ENCODE results near the gene RARA. TPM values are rescaled to one million over a fixed set of nuclear protein-coding genes. Genes with fewer than 3 reads are reported as not detected.

RARA gene
- polyA plus RNA-seq, 3 donors from 2014 or later, result 4.6 to 12.1 (median 4.6) TPM

DNA sequence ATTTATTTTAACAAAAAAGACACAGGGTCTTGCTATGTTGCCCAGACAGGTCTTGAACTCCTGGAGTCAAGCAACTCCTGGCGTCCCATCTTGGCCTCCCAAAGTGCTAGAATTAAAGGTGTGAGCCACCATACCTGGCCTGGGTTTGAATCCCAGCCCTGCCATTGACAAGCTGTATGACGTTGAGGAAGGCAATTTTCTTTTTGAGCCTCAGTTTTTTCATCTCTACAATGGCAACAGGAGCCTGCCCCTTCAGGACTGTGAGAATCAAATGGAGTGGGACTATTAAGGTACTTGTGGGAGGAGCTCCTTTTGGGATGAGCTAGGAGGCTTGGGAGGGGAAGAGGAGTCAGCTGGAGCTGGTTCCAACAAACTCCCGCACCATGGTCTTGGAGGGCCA lies 6.2 kb downstream of the RARA start:
- Mint-ChIP-seq H3K27ac (peak overlapping the region in 2 of 6 donors; percentile 34 to 74), H3K36me3 (no peaks in the 10 kb centered on the region), H3K9me3 (no peaks in the 10 kb centered on the region), H3K4me3 (no peak overlapping the region), H3K27me3 (ENCODE audit: low read depth in 3 of 3) (peaks cover 11 to 17% (median 16%) of the 10 kb centered on the region in 3 donors), H3K4me1 (peaks cover 54 to 64% of the 10 kb centered on the region in 2 donors)
- no peak for DNase-seq

DNA sequence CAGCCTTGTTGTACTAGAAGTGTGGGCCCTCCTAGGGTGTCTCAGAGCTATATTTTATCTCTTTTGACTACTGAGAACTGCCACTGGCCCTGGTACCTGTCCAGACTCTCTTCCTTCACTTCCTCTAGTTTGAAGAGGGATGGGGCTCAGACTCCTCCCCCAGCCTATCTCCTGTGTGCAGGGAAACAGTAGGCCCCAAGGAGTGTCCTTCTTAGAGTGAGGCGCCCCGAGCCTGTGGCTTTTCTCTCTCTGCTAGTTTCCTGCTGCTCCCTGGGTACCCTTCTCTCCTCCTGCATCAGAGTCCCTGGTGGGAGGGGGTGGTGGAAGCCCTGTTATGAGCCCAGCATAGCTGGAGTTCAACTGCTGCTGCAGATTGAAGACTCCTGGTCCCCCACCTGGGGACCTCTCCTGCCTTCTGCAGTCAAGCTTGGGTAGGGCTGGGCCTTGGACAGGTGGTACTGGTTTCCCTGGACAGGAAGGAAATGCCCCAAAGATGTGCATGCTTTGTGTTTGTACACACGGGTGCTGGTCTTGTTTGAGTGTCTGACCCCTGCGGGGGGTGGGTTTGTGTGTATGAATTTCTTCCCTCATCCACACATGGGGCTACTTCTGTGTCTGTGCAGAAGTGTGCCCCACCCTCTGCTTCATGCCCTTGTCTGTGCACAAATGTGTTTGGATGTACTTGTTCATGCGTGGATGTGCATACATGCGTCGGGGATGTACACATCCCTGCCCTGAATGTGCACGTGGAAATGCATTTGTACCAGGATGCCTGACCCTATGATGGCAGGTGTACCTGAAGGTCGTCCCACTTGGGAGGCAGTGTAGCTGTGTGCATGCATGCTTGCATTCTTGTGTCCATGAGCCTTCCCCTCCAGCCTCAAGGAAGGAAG lies 6.9 kb downstream of the RARA start:
- H3K4me1 Mint-ChIP-seq, result peaks cover 61 to 72% of the 10 kb centered on the region in 2 donors
- peaks cover 17 to 21% (median 18%) of the 10 kb centered on the region in 3 donors for H3K27me3 Mint-ChIP-seq (ENCODE audit: low read depth in 3 of 3)
- H3K9me3 Mint-ChIP-seq, result no peaks in the 10 kb centered on the region
- no peaks in the 10 kb centered on the region for H3K36me3 Mint-ChIP-seq
- peak overlapping the region in 4 of 6 donors; percentile 39 to 75 (median 52) for H3K27ac Mint-ChIP-seq
- DNase-seq, result no peak
- peak overlapping the region in 3 of 5 donors; percentile 18 to 40 (median 35) for H3K4me3 Mint-ChIP-seq

DNA sequence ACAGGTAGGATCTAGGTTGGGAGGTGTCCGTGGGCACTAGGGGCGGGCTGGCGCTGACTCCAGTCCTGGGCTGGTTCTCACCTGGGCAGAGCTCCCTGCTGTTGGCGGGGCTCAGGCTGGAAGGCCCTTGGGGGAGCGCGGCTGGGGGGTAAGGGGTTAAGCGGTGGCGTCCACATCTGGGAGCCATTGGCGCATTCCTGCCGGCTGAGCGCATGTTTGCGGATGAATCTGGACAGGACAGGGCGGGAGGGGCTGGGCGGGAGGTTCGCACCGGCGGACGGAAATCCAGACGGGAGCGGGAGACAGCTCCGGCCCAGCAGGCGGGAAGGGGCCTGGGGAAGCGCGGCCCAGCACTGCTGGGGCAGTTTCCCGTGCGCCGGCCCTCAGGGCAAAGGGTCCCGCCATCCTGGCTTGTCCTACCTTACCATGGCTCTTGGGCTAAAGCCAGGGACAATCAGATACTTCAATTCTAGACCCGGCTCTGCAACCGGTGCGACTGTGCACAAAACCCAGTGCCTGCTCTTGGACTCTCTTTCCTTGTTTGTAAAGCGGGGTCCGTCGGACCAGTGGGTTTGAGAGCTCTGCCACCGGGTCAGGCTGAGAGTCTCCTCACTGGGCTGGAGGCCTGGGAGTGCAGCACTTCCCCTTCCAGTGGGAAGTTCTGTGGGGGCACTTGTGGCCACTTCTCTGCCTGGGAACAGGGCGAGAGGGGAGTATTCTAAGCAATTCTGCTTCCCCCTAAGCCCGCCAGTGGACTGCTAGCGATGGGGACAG lies 7.8 kb downstream of the RARA start:
- Mint-ChIP-seq H3K27ac (peak overlapping the region in 5 of 6 donors; percentile 21 to 100 (median 100)), H3K4me1 (peaks cover 69 to 80% of the 10 kb centered on the region in 2 donors), H3K9me3 (no peaks in the 10 kb centered on the region), H3K4me3 (peak overlapping the region in 4 of 5 donors; percentile 35 to 95 (median 92)), H3K36me3 (no peaks in the 10 kb centered on the region), H3K27me3 (ENCODE audit: low read depth in 3 of 3) (peaks cover 18 to 27% (median 20%) of the 10 kb centered on the region in 3 donors)
- DNase-seq, result no peak

GRCh38 chr17:40317345-40317873 lies 8.4 kb downstream of the RARA start:
- Mint-ChIP-seq H3K36me3 (no peaks in the 10 kb centered on the region), H3K27ac (peak overlapping the region; percentile 92 to 100 (median 100)), H3K27me3 (ENCODE audit: low read depth in 3 of 3) (peaks cover 25 to 34% (median 27%) of the 10 kb centered on the region in 3 donors), H3K4me3 (peak overlapping the region; percentile 91 to 95 (median 93)), H3K9me3 (no peaks in the 10 kb centered on the region), H3K4me1 (peaks cover 76 to 86% of the 10 kb centered on the region in 2 donors)
- DNase-seq, result peak; percentile 43 to 50 (median 49)

DNA sequence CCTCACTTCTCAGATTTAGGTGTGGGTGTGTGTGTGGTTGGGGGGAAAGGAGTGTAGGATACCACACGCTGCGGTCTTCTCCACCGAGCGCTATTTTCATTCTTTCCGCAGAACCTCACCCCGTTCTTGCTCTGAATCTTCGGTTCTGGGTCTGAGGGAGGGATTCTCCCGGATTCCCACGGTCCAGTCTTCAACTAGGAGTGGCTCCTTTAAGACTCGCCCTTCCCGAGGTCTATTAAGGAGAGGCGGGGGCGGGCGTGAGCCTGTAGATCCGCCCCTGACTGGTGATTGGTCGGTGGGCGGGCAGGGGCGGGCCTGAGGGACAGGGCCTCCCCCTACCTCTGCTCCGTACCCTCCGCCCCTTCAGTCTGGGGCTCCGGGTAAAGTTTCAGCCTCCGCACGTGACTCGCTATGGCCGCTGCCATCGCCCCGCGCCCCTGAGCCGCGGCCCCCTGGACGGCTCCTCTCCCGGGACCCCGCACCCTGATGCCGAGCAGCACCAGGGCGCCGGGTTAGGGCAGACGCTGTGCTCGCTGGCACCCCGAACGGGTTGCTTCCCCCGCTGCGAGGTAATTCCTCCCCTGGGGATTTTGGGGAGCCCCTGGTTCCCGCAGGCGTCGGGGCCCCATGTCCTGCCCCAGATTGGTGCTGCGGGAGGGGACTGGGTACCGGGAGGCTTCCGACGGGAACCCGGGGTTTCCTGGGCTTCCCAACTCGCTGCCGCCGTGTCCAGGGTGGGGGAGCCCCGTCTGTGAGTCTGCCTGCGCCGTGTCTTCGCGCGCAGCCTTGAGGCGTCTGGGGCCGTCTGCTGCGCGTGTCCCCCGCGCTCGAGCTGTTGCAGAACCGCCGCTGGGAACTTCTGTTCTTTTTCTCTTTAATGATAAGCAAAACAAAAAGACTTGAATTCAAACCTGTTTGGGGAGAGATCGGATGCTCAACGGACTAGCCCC lies 9.2 kb downstream of the RARA start:
- H3K36me3 Mint-ChIP-seq, result peaks cover 0 to 4% (median 0%) of the 10 kb centered on the region in 3 donors
- DNase-seq, result peak; percentile 89 to 91 (median 90)
- peaks cover 82 to 94% of the 10 kb centered on the region in 2 donors for H3K4me1 Mint-ChIP-seq
- peaks cover 32 to 41% (median 34%) of the 10 kb centered on the region in 3 donors for H3K27me3 Mint-ChIP-seq (ENCODE audit: low read depth in 3 of 3)
- H3K27ac Mint-ChIP-seq, result peak overlapping the region; percentile 92 to 100 (median 100)
- peak overlapping the region; percentile 91 to 95 (median 93) for H3K4me3 Mint-ChIP-seq
- H3K9me3 Mint-ChIP-seq, result peaks cover 0 to 4% (median 2%) of the 10 kb centered on the region in 6 donors

DNA sequence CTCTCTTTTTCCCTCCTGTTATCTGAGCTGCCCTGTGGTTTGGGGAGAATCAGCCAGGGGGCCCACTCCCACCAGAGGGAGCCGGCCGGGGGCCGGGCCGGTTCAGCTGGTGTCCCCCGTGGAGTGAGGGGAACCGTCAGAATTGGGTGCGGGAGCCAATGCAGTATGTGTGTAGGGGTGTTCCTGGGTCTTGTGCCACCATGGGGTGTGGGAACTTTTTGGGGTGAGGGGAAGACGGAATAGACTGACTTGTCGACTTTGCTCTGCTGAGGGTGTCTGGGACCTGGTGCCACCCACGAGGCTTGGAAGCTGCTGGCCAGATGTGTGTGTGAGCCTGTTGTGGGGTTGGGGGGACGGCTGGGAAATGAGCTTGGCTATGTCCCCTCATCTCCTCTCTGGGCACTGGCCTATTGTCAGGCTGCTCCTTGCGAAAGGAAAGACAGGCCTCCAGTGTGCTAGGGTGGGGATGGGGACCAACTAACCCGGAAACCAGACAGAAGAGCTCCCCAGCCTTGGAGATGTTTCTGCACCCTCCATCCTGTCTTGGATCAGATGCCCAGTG lies 9.9 kb downstream of the RARA start:
- Mint-ChIP-seq H3K27me3 (ENCODE audit: low read depth in 3 of 3) (peaks cover 37 to 47% (median 41%) of the 10 kb centered on the region in 3 donors), H3K27ac (peak overlapping the region; percentile 87 to 100 (median 100))
- peak in 1 of 3 donors; percentile 18 for DNase-seq

DNA sequence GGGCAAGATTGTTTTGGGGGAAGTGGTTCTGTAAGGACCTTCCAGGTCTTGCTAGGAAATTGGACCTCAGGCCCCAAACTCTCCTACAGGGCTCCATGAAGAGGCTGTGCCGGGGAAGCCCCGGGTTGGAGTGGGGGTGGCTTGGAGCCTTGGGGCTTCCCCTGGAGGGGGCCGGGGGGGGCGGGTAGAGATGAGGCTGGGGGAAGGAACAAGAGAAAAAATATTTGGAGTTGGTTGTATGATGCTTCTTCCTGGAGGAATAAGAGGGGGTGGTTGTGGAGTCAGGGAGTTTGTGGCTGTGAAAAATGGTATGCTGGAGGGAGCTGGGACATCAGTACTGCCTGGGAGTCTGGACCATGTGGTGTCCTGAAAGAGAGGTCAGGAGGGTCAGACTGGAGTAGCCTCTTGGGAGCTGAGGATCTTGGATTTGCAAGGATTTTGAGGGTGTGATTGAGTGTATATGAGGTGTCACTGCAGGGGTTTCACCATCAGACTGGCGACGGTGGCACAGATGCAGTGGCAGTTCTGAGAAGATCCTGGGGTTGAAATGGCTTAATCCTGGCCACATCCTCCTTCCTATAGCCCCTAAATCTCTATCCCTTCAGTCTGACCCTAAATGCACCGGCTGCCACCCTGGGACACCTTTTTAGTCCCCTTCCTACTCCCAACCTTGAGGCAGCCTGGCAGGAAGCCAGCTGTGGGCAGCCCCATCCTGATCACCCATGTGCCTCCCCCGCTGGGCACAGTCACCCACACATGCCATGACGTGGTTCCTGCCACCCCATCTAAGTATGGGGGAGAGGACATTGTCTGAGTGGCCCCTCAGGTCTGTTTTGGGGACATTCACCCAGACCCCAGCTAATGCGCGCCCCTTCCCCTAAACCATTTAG lies 10.9 kb downstream of the RARA start:
- H3K9me3 Mint-ChIP-seq, result peaks cover 0 to 4% (median 2%) of the 10 kb centered on the region in 6 donors
- peak; percentile 75 to 81 (median 77) for DNase-seq
- peaks cover 37 to 48% (median 43%) of the 10 kb centered on the region in 3 donors for H3K27me3 Mint-ChIP-seq (ENCODE audit: low read depth in 3 of 3)
- H3K36me3 Mint-ChIP-seq, result peaks cover 0 to 4% (median 0%) of the 10 kb centered on the region in 3 donors
- H3K4me3 Mint-ChIP-seq, result peak overlapping the region; percentile 91 to 95 (median 93)
- peak overlapping the region; percentile 99 to 100 (median 100) for H3K27ac Mint-ChIP-seq
- H3K4me1 Mint-ChIP-seq, result peaks cover 85 to 93% of the 10 kb centered on the region in 2 donors

More for the DNA sequence above, 9.9 kb downstream of the RARA start:
- peaks cover 0 to 4% (median 2%) of the 10 kb centered on the region in 6 donors for H3K9me3 Mint-ChIP-seq
- peak overlapping the region; percentile 91 to 95 (median 93) for H3K4me3 Mint-ChIP-seq
- peaks cover 83 to 94% of the 10 kb centered on the region in 2 donors for H3K4me1 Mint-ChIP-seq
- H3K36me3 Mint-ChIP-seq, result peaks cover 0 to 4% (median 0%) of the 10 kb centered on the region in 3 donors

DNA sequence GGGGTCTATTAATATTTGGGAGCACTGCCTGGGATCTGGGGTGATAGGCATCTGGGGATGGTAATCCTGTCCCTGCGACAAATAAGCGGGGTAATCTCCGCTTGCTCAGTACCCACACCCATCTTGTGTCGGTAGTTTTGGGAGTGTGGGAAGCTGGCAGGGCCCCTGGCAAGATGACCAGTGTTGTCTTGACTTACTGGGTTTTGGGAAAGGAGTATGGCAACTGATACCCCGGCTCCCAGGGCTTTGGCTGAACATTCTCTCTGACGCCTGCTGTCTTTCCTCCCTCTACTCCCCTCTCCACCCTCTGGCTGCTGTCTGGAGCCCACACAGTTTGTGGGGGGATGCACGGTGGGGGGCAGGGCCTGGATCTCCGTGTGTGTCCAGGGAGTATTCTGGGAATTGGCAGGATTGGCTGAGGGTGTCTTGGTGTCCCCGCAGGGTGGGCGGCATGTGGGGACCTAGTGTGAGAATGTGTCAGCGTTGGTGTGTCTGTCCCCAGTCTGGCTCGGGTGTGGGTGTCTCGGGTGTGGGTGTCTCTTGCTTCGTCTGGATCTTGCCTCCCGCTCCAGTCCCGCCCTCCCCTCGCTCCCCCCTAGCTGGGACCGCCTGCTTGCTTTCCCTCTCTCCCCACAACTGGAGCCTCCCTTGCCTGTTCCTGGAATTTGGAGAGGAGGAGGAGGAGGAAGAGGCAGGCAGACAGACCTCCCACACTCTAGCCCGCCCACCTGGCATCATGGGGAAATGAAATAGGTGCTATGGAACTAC lies 12.0 kb downstream of the RARA start:
- peak overlapping the region; percentile 86 to 94 (median 91) for H3K4me3 Mint-ChIP-seq
- peak; percentile 63 to 70 (median 65) for DNase-seq
- H3K27ac Mint-ChIP-seq, result peak overlapping the region; percentile 99 to 100 (median 100)
- H3K9me3 Mint-ChIP-seq, result peaks cover 0 to 4% (median 2%) of the 10 kb centered on the region in 6 donors
- H3K27me3 Mint-ChIP-seq (ENCODE audit: low read depth in 3 of 3), result peaks cover 41 to 48% (median 43%) of the 10 kb centered on the region in 3 donors
- peaks cover 88 to 90% of the 10 kb centered on the region in 2 donors for H3K4me1 Mint-ChIP-seq
- H3K36me3 Mint-ChIP-seq, result peaks cover 0 to 4% (median 0%) of the 10 kb centered on the region in 3 donors

- Mint-ChIP-seq H3K4me3 (peak overlapping the region; percentile 86 to 94 (median 91)), H3K36me3 (peaks cover 0 to 4% (median 0%) of the 10 kb centered on the region in 3 donors), H3K9me3 (peaks cover 0 to 4% (median 2%) of the 10 kb centered on the region in 6 donors), H3K27me3 (ENCODE audit: low read depth in 3 of 3) (peaks cover 43 to 48% (median 46%) of the 10 kb centered on the region in 3 donors), H3K4me1 (peaks cover 88 to 90% of the 10 kb centered on the region in 2 donors), H3K27ac (peak overlapping the region; percentile 99 to 100 (median 100))
- DNase-seq, result peak in 1 of 3 donors; percentile 15
These were observed 12.5 kb downstream of the RARA start for GRCh38 chr17:40321524-40321929.

- peaks cover 92 to 94% of the 10 kb centered on the region in 2 donors for H3K4me1 Mint-ChIP-seq
- H3K4me3 Mint-ChIP-seq, result peak overlapping the region; percentile 86 to 94 (median 91)
- H3K36me3 Mint-ChIP-seq, result peaks cover 0 to 4% (median 0%) of the 10 kb centered on the region in 3 donors
- peak overlapping the region; percentile 99 to 100 (median 100) for H3K27ac Mint-ChIP-seq
- peaks cover 0 to 4% (median 2%) of the 10 kb centered on the region in 6 donors for H3K9me3 Mint-ChIP-seq
- H3K27me3 Mint-ChIP-seq (ENCODE audit: low read depth in 3 of 3), result peaks cover 43 to 48% (median 46%) of the 10 kb centered on the region in 3 donors
- no peak for DNase-seq
These were observed 13.0 kb downstream of the RARA start for GRCh38 chr17:40321961-40322357.
